Measurements from ENCODE around the gene PIP4P1.

PIP4P1 gene

GRCh38 chr14:20503898-20504297 lies 42.7 kb upstream of the PIP4P1 start:
- POLR2A ChIA-PET, result no interaction called here
- TF ChIP-seq ZNF394 (tag by site-specific recombination; IDR thresholded peaks at IDR 0.05; ENCODE audit: borderline replicate concordance), result no peak
- no peak for TF ChIP-seq WT1 (tag by site-specific recombination; IDR thresholded peaks at IDR 0.05)
- TF ChIP-seq ZNF2 (tag by site-specific recombination; IDR thresholded peaks at IDR 0.05), result no peak
- TF ChIP-seq TRIM28 (IDR thresholded peaks at IDR 0.05; ENCODE audit: borderline replicate concordance, low read length), result no peak
- no peak for TF ChIP-seq ZNF658 (tag by site-specific recombination; IDR thresholded peaks at IDR 0.05)
- TF ChIP-seq ZNF843 (tag by site-specific recombination; IDR thresholded peaks at IDR 0.05), result no peak
- TF ChIP-seq ZNF837 (tag by site-specific recombination; IDR thresholded peaks at IDR 0.05), result no peak
- TF ChIP-seq HOXD13 (CRISPR knock-in tag; IDR thresholded peaks at IDR 0.05; ENCODE audit: borderline replicate concordance), result no peak
- TF ChIP-seq ZFP37 (tag by site-specific recombination; IDR thresholded peaks at IDR 0.05), result no peak
- TF ChIP-seq ZNF660 (tag by site-specific recombination; IDR thresholded peaks at IDR 0.05), result no peak
- no peak for TF ChIP-seq ZNF514 (tag by site-specific recombination; IDR thresholded peaks at IDR 0.05)
- no peak for TF ChIP-seq ZNF830 (tag by site-specific recombination; IDR thresholded peaks at IDR 0.05; ENCODE audit: low read depth)
- TF ChIP-seq, protein P1, sequence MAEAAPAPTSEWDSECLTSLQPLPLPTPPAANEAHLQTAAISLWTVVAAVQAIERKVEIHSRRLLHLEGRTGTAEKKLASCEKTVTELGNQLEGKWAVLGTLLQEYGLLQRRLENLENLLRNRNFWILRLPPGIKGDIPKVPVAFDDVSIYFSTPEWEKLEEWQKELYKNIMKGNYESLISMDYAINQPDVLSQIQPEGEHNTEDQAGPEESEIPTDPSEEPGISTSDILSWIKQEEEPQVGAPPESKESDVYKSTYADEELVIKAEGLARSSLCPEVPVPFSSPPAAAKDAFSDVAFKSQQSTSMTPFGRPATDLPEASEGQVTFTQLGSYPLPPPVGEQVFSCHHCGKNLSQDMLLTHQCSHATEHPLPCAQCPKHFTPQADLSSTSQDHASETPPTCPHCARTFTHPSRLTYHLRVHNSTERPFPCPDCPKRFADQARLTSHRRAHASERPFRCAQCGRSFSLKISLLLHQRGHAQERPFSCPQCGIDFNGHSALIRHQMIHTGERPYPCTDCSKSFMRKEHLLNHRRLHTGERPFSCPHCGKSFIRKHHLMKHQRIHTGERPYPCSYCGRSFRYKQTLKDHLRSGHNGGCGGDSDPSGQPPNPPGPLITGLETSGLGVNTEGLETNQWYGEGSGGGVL (tag by site-specific recombination; IDR thresholded peaks at IDR 0.05), result no peak
- no peak for TF ChIP-seq ZFHX2 (tag by site-specific recombination; conservative IDR thresholded peaks at IDR 0.05)
- no peak for TF ChIP-seq ZNF324 (tag by site-specific recombination; IDR thresholded peaks at IDR 0.05)
- Histone ChIP-seq H3K27ac (ENCODE audit: extremely low read depth, low read depth, low read length) (no peak overlapping the region), H3K4me3 (ENCODE audit: low read depth, low read length) (no peak overlapping the region), H3K36me3 (ENCODE audit: control insufficient read depth in 2 of 2, insufficient read depth in 1 of 2, low read length in 2 of 2) (no peaks in the 10 kb centered on the region), H3K9me3 (ENCODE audit: control insufficient read depth, insufficient read depth, low read depth, low read length) (no peaks in the 10 kb centered on the region), H3K4me1 (ENCODE audit: control insufficient read depth, insufficient read depth, low read length) (peaks cover 2% of the 10 kb centered on the region; the same call in 1 of the 2 replicates)
- CTCF ChIA-PET, result no interaction called here

- H3K4me3 ChIP-seq (ENCODE audit: low read depth, low read length), result no peak overlapping the region
- ChIA-PET CTCF (no interaction called here), POLR2A (no interaction called here)
- peaks cover 2% of the 10 kb centered on the region; the same call in 1 of the 2 replicates for H3K4me1 ChIP-seq (ENCODE audit: control insufficient read depth, insufficient read depth, low read length)
- no peak overlapping the region for H3K27ac ChIP-seq (ENCODE audit: extremely low read depth, low read depth, low read length)
- H3K9me3 ChIP-seq (ENCODE audit: control insufficient read depth, insufficient read depth, low read depth, low read length), result no peaks in the 10 kb centered on the region
- H3K36me3 ChIP-seq (ENCODE audit: control insufficient read depth in 2 of 2, insufficient read depth in 1 of 2, low read length in 2 of 2), result no peaks in the 10 kb centered on the region
- TF ChIP-seq ZBTB8A (tag by site-specific recombination; IDR thresholded peaks at IDR 0.05), result no peak
- TF ChIP-seq, protein P2, sequence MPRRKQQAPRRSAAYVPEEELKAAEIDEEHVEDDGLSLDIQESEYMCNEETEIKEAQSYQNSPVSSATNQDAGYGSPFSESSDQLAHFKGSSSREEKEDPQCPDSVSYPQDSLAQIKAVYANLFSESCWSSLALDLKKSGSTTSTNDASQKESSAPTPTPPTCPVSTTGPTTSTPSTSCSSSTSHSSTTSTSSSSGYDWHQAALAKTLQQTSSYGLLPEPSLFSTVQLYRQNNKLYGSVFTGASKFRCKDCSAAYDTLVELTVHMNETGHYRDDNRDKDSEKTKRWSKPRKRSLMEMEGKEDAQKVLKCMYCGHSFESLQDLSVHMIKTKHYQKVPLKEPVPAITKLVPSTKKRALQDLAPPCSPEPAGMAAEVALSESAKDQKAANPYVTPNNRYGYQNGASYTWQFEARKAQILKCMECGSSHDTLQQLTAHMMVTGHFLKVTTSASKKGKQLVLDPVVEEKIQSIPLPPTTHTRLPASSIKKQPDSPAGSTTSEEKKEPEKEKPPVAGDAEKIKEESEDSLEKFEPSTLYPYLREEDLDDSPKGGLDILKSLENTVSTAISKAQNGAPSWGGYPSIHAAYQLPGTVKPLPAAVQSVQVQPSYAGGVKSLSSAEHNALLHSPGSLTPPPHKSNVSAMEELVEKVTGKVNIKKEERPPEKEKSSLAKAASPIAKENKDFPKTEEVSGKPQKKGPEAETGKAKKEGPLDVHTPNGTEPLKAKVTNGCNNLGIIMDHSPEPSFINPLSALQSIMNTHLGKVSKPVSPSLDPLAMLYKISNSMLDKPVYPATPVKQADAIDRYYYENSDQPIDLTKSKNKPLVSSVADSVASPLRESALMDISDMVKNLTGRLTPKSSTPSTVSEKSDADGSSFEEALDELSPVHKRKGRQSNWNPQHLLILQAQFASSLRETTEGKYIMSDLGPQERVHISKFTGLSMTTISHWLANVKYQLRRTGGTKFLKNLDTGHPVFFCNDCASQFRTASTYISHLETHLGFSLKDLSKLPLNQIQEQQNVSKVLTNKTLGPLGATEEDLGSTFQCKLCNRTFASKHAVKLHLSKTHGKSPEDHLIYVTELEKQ (tag by site-specific recombination; IDR thresholded peaks at IDR 0.05; ENCODE audit: borderline replicate concordance), result no peak
- TF ChIP-seq HIC1 (tag by site-specific recombination; IDR thresholded peaks at IDR 0.05), result no peak
- TF ChIP-seq ZNF133 (tag by site-specific recombination; IDR thresholded peaks at IDR 0.05), result no peak
- no peak for TF ChIP-seq ZNF791 (tag by site-specific recombination; IDR thresholded peaks at IDR 0.05)
- no peak for TF ChIP-seq KLF16 (tag by site-specific recombination; IDR thresholded peaks at IDR 0.05)
- no peak for TF ChIP-seq KLF1 (tag by site-specific recombination; IDR thresholded peaks at IDR 0.05)
- TF ChIP-seq ZNF302 (tag by site-specific recombination; IDR thresholded peaks at IDR 0.05; ENCODE audit: low read depth), result no peak
- no peak for TF ChIP-seq ZNF654 (tag by site-specific recombination; IDR thresholded peaks at IDR 0.05; ENCODE audit: low read depth)
- TF ChIP-seq MEIS1 (CRISPR knock-in tag; IDR thresholded peaks at IDR 0.05; ENCODE audit: borderline replicate concordance), result no peak
- TF ChIP-seq BCL11B (tag by site-specific recombination; IDR thresholded peaks at IDR 0.05; ENCODE audit: low read depth), result no peak
- TF ChIP-seq SCRT1 (tag by site-specific recombination; IDR thresholded peaks at IDR 0.05; ENCODE audit: borderline replicate concordance), result no peak
- TF ChIP-seq ZNF596 (tag by site-specific recombination; IDR thresholded peaks at IDR 0.05), result no peak
- no peak for TF ChIP-seq ZNF239 (tag by site-specific recombination; IDR thresholded peaks at IDR 0.05)
- no peak for TF ChIP-seq ZNF560 (tag by site-specific recombination; IDR thresholded peaks at IDR 0.05; ENCODE audit: borderline replicate concordance)
Observed at GRCh38 chr14:20501346-20501745, 40.1 kb upstream of the PIP4P1 start.
